HepG2 (cell line): ENCODE measurements around the gene PLXNA3. TPM values are rescaled to one million over a fixed set of nuclear protein-coding genes. Genes with fewer than 3 reads are reported as not detected.

Experiments used
- ATAC-seq: fragments of 200-7000 bp; cut with Tn5 transposase; 3 replicates; pipeline ENCODE4 v1.9.1; 2020; ENCODE audit warnings: mild to moderate bottlenecking, moderate library complexity
- BruUV-seq: library from RNA; stranded (reverse); fragments of 400-500 nt; replicated peaks from 2 replicates; lab custom pipeline; 2021; lab: Mats Ljungman, UMichigan
- CTCF ChIA-PET: fragments of 300-600 bp; formaldehyde crosslinking; extraction: SDS; loops from one replicate; lab custom pipeline; 2021; ENCODE audit warnings: low total read pairs, inconsistent platforms, low intra/inter-chr PET ratio; lab: Yijun Ruan, JAX
- POLR2A ChIA-PET: fragments of 350-600 bp; sonication (Branson Sonifier 250); formaldehyde crosslinking; loops from one replicate; lab custom pipeline; 2020; ENCODE audit warnings: antibody characterized with exemption, inconsistent platforms; lab: Yijun Ruan, JAX
- DNase-seq: peaks from one replicate; pipeline ENCODE4 v3.0.0-alpha.2; 2015; ENCODE audit warnings: low spot score
- FAIRE-seq: peaks from 3 replicates; lab custom pipeline; 2011; peaks lifted over from hg19 to GRCh38; lab: Jason Lieb, UNC
- H2AFZ ChIP-seq: one replicate; pipeline ENCODE4 v1.6.1; 2011; ENCODE audit warnings: low read length, inconsistent platforms
- H3K27ac ChIP-seq: fragments of 300-600 bp; 3 replicates; pipeline ENCODE4 v1.8.0; 2011; ENCODE audit warnings: mixed run types, mild to moderate bottlenecking, mixed read lengths, low read length, inconsistent platforms; ENCODE audit not compliant: insufficient read depth; ENCODE audit errors: extremely low read length
- H3K27me3 ChIP-seq, 2 experiments: fragments of 200-600 bp in 1 of 2; 2 replicates in 1 of 2; 3 replicates in 1 of 2; pipeline versions ENCODE4 v1.6.0 to v1.8.0; 2011; ENCODE audit warnings: low read length in 2 of 2, mild to moderate bottlenecking in 2 of 2, moderate library complexity in 2 of 2, inconsistent platforms in 1 of 2; ENCODE audit not compliant: insufficient read depth in 2 of 2, control insufficient read depth in 1 of 2
- H3K36me3 ChIP-seq, 2 experiments: fragments of 200-600 bp in 1 of 2; replicated peaks in 1 of 2; 2 replicates in 1 of 2; 3 replicates in 1 of 2; pipeline versions ENCODE4 v1.5.1 to v1.8.0; 2011; ENCODE audit warnings: low read length in 2 of 2, inconsistent platforms in 1 of 2; ENCODE audit not compliant: insufficient read depth in 2 of 2, control insufficient read depth in 1 of 2
- H3K4me1 ChIP-seq: 2 replicates; pipeline ENCODE4 v1.5.1; 2012; ENCODE audit warnings: low read length, inconsistent platforms; ENCODE audit not compliant: insufficient read depth
- H3K4me2 ChIP-seq: 2 replicates; pipeline ENCODE4 v1.6.0; 2011; ENCODE audit warnings: low read depth, low read length, inconsistent platforms
- H3K4me3 ChIP-seq, 3 experiments: fragments of 200-600 bp in 1 of 3; sonication (generic), shearing (Covaris generic) in 1 of 3; replicated peaks in 1 of 3; 2 replicates each; pipeline ENCODE4 v1.5.1; 2011 to 2016; ENCODE audit warnings: low read length in 3 of 3, inconsistent platforms in 2 of 3, low read depth in 2 of 3, mild to moderate bottlenecking in 2 of 3, control low read depth in 1 of 3, mixed read lengths in 1 of 3; ENCODE audit not compliant: insufficient read depth in 1 of 3
- H3K79me2 ChIP-seq: one replicate; pipeline ENCODE4 v1.6.1; 2011; ENCODE audit warnings: low read length, inconsistent platforms; ENCODE audit not compliant: insufficient read depth
- H3K9ac ChIP-seq: 2 replicates; pipeline ENCODE4 v1.6.0; 2011; ENCODE audit warnings: mild to moderate bottlenecking, low read depth, low read length, inconsistent platforms; ENCODE audit not compliant: insufficient read depth
- H3K9me3 ChIP-seq: 2 replicates; pipeline ENCODE4 v1.5.1; 2012; ENCODE audit warnings: mild to moderate bottlenecking, low read length
- H4K20me1 ChIP-seq: 2 replicates; pipeline ENCODE4 v1.6.0; 2011; ENCODE audit warnings: inconsistent platforms, mild to moderate bottlenecking, low read length, moderate library complexity; ENCODE audit not compliant: insufficient read depth
- AGO2 ChIP-seq: fragments of 200-400 bp; formaldehyde crosslinking; optimal IDR thresholded peaks from 2 replicates; pipeline ENCODE3; 2017; ENCODE audit warnings: mild to moderate bottlenecking, low read depth, low read length, moderate library complexity
- BRD4 ChIP-seq: sonication (generic); formaldehyde crosslinking; IDR thresholded peaks from 2 replicates; pipeline ENCODE4 v1.4.0; 2020; ENCODE audit warnings: missing genetic modification reagents
- CC2D1A ChIP-seq: sonication (generic); formaldehyde crosslinking; IDR thresholded peaks from 2 replicates; pipeline ENCODE4 v1.8.1; 2023; ENCODE audit warnings: mild to moderate bottlenecking, missing genetic modification reagents
- KDM3A ChIP-seq: IDR thresholded peaks from 2 replicates; pipeline ENCODE4 v1.6.1; 2018; ENCODE audit warnings: low read depth, missing compliant biosample characterization
- MXD3 ChIP-seq: IDR thresholded peaks from 2 replicates; pipeline ENCODE4 v1.6.1; 2016; ENCODE audit warnings: mild to moderate bottlenecking, missing biosample characterization, missing genetic modification reagents
- NRL ChIP-seq: sonication (generic); formaldehyde crosslinking; IDR thresholded peaks from 2 replicates; pipeline ENCODE4 v1.5.0; 2020; ENCODE audit warnings: missing genetic modification reagents, mild to moderate bottlenecking, moderate library complexity, borderline replicate concordance
- RBFOX2 ChIP-seq: fragments of 200-400 bp; formaldehyde crosslinking; IDR thresholded peaks from 2 replicates; pipeline ENCODE4 v1.6.1; 2017; ENCODE audit warnings: low read depth, mild to moderate bottlenecking, low read length
- SALL2 ChIP-seq: sonication (generic); formaldehyde crosslinking; IDR thresholded peaks from 2 replicates; pipeline ENCODE4 v1.8.1; 2023; ENCODE audit warnings: mild to moderate bottlenecking, missing genetic modification reagents, inconsistent platforms
- SP4 ChIP-seq: sonication (generic); formaldehyde crosslinking; IDR thresholded peaks from 2 replicates; pipeline ENCODE4 v1.8.1; 2023; ENCODE audit warnings: mild to moderate bottlenecking, missing genetic modification reagents
- SRSF1 ChIP-seq: fragments of 200-400 bp; formaldehyde crosslinking; optimal IDR thresholded peaks from 2 replicates; pipeline ENCODE3; 2017; ENCODE audit warnings: mild to moderate bottlenecking, low read depth, low read length, moderate library complexity
- TSC22D2 ChIP-seq: sonication (generic); formaldehyde crosslinking; IDR thresholded peaks from 2 replicates; pipeline ENCODE4 v1.5.1; 2020; ENCODE audit warnings: missing genetic modification reagents, mild to moderate bottlenecking, borderline replicate concordance
- ZBTB38 ChIP-seq: sonication (generic); formaldehyde crosslinking; IDR thresholded peaks from 2 replicates; pipeline ENCODE4 v1.5.1; 2020; ENCODE audit warnings: mild to moderate bottlenecking, missing genetic modification reagents
- ZNF234 ChIP-seq: sonication (generic); formaldehyde crosslinking; conservative IDR thresholded peaks from 2 replicates; pipeline ENCODE4 v1.5.1; 2020; ENCODE audit warnings: mild to moderate bottlenecking, missing genetic modification reagents
- ZNF577 ChIP-seq: sonication (generic); formaldehyde crosslinking; IDR thresholded peaks from 2 replicates; pipeline ENCODE4 v1.4.0; 2020; ENCODE audit warnings: mild to moderate bottlenecking, low read depth, missing genetic modification reagents, borderline replicate concordance
- ZNF747 ChIP-seq: sonication (generic); formaldehyde crosslinking; IDR thresholded peaks from 2 replicates; pipeline ENCODE4 v1.8.1; 2023; ENCODE audit warnings: missing genetic modification reagents, mild to moderate bottlenecking, borderline replicate concordance
- ZSCAN9 ChIP-seq: IDR thresholded peaks from 2 replicates; pipeline ENCODE4 v1.6.1; 2016; ENCODE audit warnings: borderline replicate concordance
- WGBS: methylation state at CpG from one replicate; pipeline ENCODE4 v1.1.6; 2017; ENCODE audit warnings: low lambda C conversion rate; 5-methylcytosine and 5-hydroxymethylcytosine counted together
- in situ Hi-C: cut with HindIII; loops from 2 replicates; pipeline ENCODE4 v1.10.0; 2017; ENCODE audit warnings: low pct_unique_long_range_greater_than_20kb; ENCODE audit not compliant: extremely low pct_ligation_motif_present
- intact Hi-C: fragments of 100-400 bp; cut with micrococcal nuclease; formaldehyde crosslinking; loops from one replicate; pipeline ENCODE4 v1.10.0; 2022; ENCODE audit not compliant: unreplicated experiment
- polyA plus RNA-seq, 8 experiments: library from polyadenylated mRNA; depleted of rRNA in 3 of 8; stranded (reverse) in 7 of 8; unstranded in 1 of 8; fragments of >200 nt; fragmentation: Illumina TruSeq in 4 of 8; extraction: Trizol in 4 of 8; gene quantifications; 2 replicates each; pipeline versions ENCODE4 v1.2.1 to v1.2.3, GENCODE V29; 2011 to 2016; ENCODE audit warnings: low read depth in 4 of 8, missing spikeins in 1 of 8, mixed read lengths in 1 of 8; ENCODE audit not compliant: insufficient read depth in 1 of 8
- total RNA-seq, 5 experiments: library from RNA; depleted of rRNA; stranded (reverse); fragments of >200 nt; fragmentation: Illumina TruSeq; extraction: Trizol; gene quantifications; 2 replicates each; pipeline ENCODE4 v1.2.3, GENCODE V29; 2016; ENCODE audit warnings: low read depth in 1 of 5
- TF ChIP-seq, protein P1 (sequence below): sonication (generic); formaldehyde crosslinking; IDR thresholded peaks from 2 replicates; pipeline ENCODE4 v1.4.0; 2020; ENCODE audit warnings: missing genetic modification reagents
- TF ChIP-seq, protein P2 (sequence below): sonication (generic); formaldehyde crosslinking; IDR thresholded peaks from 2 replicates; pipeline ENCODE4 v1.4.0; 2020; ENCODE audit warnings: missing genetic modification reagents
- TF ChIP-seq, protein P3 (sequence below): sonication (generic); formaldehyde crosslinking; IDR thresholded peaks from 2 replicates; pipeline ENCODE4 v1.5.0; 2020; ENCODE audit warnings: mild to moderate bottlenecking, missing genetic modification reagents

PLXNA3 gene
- total and polyA plus RNA-seq, 2 of the 13 experiments (the other 11 are each of a cell fraction or from before 2014, with no cell fraction given): 5.8 to 20.6 TPM

GRCh38 chrX:154436374-154436982 lies 21.6 kb upstream of the PLXNA3 start:
- 98% methylated on average over 9 of the region's 78 CpGs for WGBS
- Histone ChIP-seq H3K4me1 (peaks cover 8% of the 10 kb centered on the region), H3K79me2 (peaks cover 14% of the 10 kb centered on the region), H4K20me1 (no peaks in the 10 kb centered on the region), H3K4me2 (no peak overlapping the region), H3K27me3 (no peaks in the 10 kb centered on the region), H3K36me3 (no peaks in the 10 kb centered on the region; a peak in 3 of 5 replicates), H3K9me3 (no peaks in the 10 kb centered on the region), H3K9ac (peak overlapping the region; percentile 60; the same call in 1 of the 2 replicates), H3K27ac (peak overlapping the region; percentile 46), H3K4me3 (peak overlapping the region; percentile 54 to 87 (median 72); a peak in 4 of 6 replicates), H2AFZ (no peak overlapping the region)
- POLR2A ChIA-PET: no interaction called here
- intact Hi-C loops: no loop called here
- in situ Hi-C loops: no loop called here
- CTCF ChIA-PET: no interaction called here
- ATAC-seq: peak; percentile 42
- no peak for DNase-seq
- FAIRE-seq: no peak
- no TSS peak for BruUV-seq
- TF ChIP-seq SP4 (CRISPR knock-in tag): no peak
- TF ChIP-seq KDM3A (CRISPR knock-in tag): no peak
- peak; percentile 55 for TF ChIP-seq AGO2
- no peak for TF ChIP-seq CC2D1A (CRISPR knock-in tag)
- TF ChIP-seq, protein P1, sequence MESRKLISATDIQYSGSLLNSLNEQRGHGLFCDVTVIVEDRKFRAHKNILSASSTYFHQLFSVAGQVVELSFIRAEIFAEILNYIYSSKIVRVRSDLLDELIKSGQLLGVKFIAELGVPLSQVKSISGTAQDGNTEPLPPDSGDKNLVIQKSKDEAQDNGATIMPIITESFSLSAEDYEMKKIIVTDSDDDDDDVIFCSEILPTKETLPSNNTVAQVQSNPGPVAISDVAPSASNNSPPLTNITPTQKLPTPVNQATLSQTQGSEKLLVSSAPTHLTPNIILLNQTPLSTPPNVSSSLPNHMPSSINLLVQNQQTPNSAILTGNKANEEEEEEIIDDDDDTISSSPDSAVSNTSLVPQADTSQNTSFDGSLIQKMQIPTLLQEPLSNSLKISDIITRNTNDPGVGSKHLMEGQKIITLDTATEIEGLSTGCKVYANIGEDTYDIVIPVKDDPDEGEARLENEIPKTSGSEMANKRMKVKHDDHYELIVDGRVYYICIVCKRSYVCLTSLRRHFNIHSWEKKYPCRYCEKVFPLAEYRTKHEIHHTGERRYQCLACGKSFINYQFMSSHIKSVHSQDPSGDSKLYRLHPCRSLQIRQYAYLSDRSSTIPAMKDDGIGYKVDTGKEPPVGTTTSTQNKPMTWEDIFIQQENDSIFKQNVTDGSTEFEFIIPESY (CRISPR knock-in tag): peak; percentile 54; the same call in 1 of the 2 replicates
- TF ChIP-seq ZNF577: no peak
- 0 out of 2 replicates have a peak, but pooled peaks have one; percentile 11 for TF ChIP-seq ZBTB38
- no peak for TF ChIP-seq SALL2 (CRISPR knock-in tag)
- no peak for TF ChIP-seq ZNF747 (CRISPR knock-in tag)
- no peak for TF ChIP-seq ZSCAN9 (CRISPR knock-in tag)
- no peak for TF ChIP-seq SRSF1
- TF ChIP-seq, protein P2, sequence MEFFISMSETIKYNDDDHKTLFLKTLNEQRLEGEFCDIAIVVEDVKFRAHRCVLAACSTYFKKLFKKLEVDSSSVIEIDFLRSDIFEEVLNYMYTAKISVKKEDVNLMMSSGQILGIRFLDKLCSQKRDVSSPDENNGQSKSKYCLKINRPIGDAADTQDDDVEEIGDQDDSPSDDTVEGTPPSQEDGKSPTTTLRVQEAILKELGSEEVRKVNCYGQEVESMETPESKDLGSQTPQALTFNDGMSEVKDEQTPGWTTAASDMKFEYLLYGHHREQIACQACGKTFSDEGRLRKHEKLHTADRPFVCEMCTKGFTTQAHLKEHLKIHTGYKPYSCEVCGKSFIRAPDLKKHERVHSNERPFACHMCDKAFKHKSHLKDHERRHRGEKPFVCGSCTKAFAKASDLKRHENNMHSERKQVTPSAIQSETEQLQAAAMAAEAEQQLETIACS (CRISPR knock-in tag): peak; percentile 54; the same call in 1 of the 2 replicates
- TF ChIP-seq, protein P3, sequence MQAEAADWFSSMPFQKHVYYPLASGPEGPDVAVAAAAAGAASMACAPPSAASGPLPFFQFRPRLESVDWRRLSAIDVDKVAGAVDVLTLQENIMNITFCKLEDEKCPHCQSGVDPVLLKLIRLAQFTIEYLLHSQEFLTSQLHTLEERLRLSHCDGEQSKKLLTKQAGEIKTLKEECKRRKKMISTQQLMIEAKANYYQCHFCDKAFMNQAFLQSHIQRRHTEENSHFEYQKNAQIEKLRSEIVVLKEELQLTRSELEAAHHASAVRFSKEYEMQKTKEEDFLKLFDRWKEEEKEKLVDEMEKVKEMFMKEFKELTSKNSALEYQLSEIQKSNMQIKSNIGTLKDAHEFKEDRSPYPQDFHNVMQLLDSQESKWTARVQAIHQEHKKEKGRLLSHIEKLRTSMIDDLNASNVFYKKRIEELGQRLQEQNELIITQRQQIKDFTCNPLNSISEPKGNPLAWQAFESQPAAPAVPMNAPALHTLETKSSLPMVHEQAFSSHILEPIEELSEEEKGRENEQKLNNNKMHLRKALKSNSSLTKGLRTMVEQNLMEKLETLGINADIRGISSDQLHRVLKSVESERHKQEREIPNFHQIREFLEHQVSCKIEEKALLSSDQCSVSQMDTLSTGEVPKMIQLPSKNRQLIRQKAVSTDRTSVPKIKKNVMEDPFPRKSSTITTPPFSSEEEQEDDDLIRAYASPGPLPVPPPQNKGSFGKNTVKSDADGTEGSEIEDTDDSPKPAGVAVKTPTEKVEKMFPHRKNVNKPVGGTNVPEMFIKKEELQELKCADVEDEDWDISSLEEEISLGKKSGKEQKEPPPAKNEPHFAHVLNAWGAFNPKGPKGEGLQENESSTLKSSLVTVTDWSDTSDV (CRISPR knock-in tag): no peak
- no peak for TF ChIP-seq MXD3 (CRISPR knock-in tag)
- TF ChIP-seq RBFOX2: 0 out of 2 replicates have a peak, but pooled peaks have one; percentile 40
- no peak for TF ChIP-seq NRL (CRISPR knock-in tag)
- no peak for TF ChIP-seq ZNF234 (CRISPR knock-in tag)
- TF ChIP-seq TSC22D2 (CRISPR knock-in tag): no peak
- no peak for TF ChIP-seq BRD4 (CRISPR knock-in tag)
